ENCODE results near the gene VPS8.

VPS8 gene

GRCh38 chr3:184872200-184872599 is 60.2 kb downstream of the VPS8 start:
- no peak overlapping the region for H3K27ac ChIP-seq (ENCODE audit: low read depth, low read length)
- no peak overlapping the region for H3K4me3 ChIP-seq (ENCODE audit: low read depth, low read length)
- H3K27me3 ChIP-seq (ENCODE audit: insufficient read depth, low read length), result no peaks in the 10 kb centered on the region
- H2AFZ ChIP-seq (ENCODE audit: low read length, unreplicated experiment), result no peak overlapping the region
- H3K36me3 ChIP-seq (ENCODE audit: insufficient read depth, low read length), result no peaks in the 10 kb centered on the region
- H3K79me2 ChIP-seq (ENCODE audit: control insufficient read depth, insufficient read depth, low read length, unreplicated experiment), result no peaks in the 10 kb centered on the region
- no peaks in the 10 kb centered on the region for H3K4me1 ChIP-seq (ENCODE audit: control insufficient read depth, insufficient read depth, low read length, unreplicated experiment)

GRCh38 chr3:184873141-184873540 is 61.2 kb downstream of the VPS8 start:
- no peak overlapping the region for H3K4me3 ChIP-seq (ENCODE audit: low read depth, low read length)
- H3K36me3 ChIP-seq (ENCODE audit: insufficient read depth, low read length), result no peaks in the 10 kb centered on the region
- H3K4me1 ChIP-seq (ENCODE audit: control insufficient read depth, insufficient read depth, low read length, unreplicated experiment), result no peaks in the 10 kb centered on the region
- H3K27ac ChIP-seq (ENCODE audit: low read depth, low read length), result no peak overlapping the region
- no peak overlapping the region for H2AFZ ChIP-seq (ENCODE audit: low read length, unreplicated experiment)
- no peaks in the 10 kb centered on the region for H3K79me2 ChIP-seq (ENCODE audit: control insufficient read depth, insufficient read depth, low read length, unreplicated experiment)
- no peaks in the 10 kb centered on the region for H3K27me3 ChIP-seq (ENCODE audit: insufficient read depth, low read length)

GRCh38 chr3:184874709-184875644 is 63.0 kb downstream of the VPS8 start:
- no peak overlapping the region for H3K4me3 ChIP-seq (ENCODE audit: low read depth, low read length)
- no peaks in the 10 kb centered on the region for H3K79me2 ChIP-seq (ENCODE audit: control insufficient read depth, insufficient read depth, low read length, unreplicated experiment)
- H3K36me3 ChIP-seq (ENCODE audit: insufficient read depth, low read length), result no peaks in the 10 kb centered on the region
- H2AFZ ChIP-seq (ENCODE audit: low read length, unreplicated experiment), result no peak overlapping the region
- no peak overlapping the region for H3K27ac ChIP-seq (ENCODE audit: low read depth, low read length)
- no peaks in the 10 kb centered on the region for H3K4me1 ChIP-seq (ENCODE audit: control insufficient read depth, insufficient read depth, low read length, unreplicated experiment)
- no peaks in the 10 kb centered on the region for H3K27me3 ChIP-seq (ENCODE audit: insufficient read depth, low read length)

- Histone ChIP-seq H3K4me1 (ENCODE audit: control insufficient read depth, insufficient read depth, low read length, unreplicated experiment) (no peaks in the 10 kb centered on the region), H3K4me3 (ENCODE audit: low read depth, low read length) (no peak overlapping the region), H3K27me3 (ENCODE audit: insufficient read depth, low read length) (no peaks in the 10 kb centered on the region), H2AFZ (ENCODE audit: low read length, unreplicated experiment) (no peak overlapping the region), H3K36me3 (ENCODE audit: insufficient read depth, low read length) (no peaks in the 10 kb centered on the region), H3K27ac (ENCODE audit: low read depth, low read length) (no peak overlapping the region), H3K79me2 (ENCODE audit: control insufficient read depth, insufficient read depth, low read length, unreplicated experiment) (no peaks in the 10 kb centered on the region)
These were observed 68.5 kb downstream of the VPS8 start for GRCh38 chr3:184880276-184881019.

- H3K4me1 ChIP-seq (ENCODE audit: control insufficient read depth, insufficient read depth, low read length, unreplicated experiment), result no peaks in the 10 kb centered on the region
- H3K27me3 ChIP-seq (ENCODE audit: insufficient read depth, low read length), result no peaks in the 10 kb centered on the region
- H3K36me3 ChIP-seq (ENCODE audit: insufficient read depth, low read length), result no peaks in the 10 kb centered on the region
- H3K4me3 ChIP-seq (ENCODE audit: low read depth, low read length), result no peak overlapping the region
- no peaks in the 10 kb centered on the region for H3K79me2 ChIP-seq (ENCODE audit: control insufficient read depth, insufficient read depth, low read length, unreplicated experiment)
- H3K27ac ChIP-seq (ENCODE audit: low read depth, low read length), result no peak overlapping the region
- H2AFZ ChIP-seq (ENCODE audit: low read length, unreplicated experiment), result no peak overlapping the region
These were observed 72.5 kb downstream of the VPS8 start for GRCh38 chr3:184884359-184885017.

GRCh38 chr3:184885112-184885511 is 73.1 kb downstream of the VPS8 start:
- Histone ChIP-seq H3K79me2 (ENCODE audit: control insufficient read depth, insufficient read depth, low read length, unreplicated experiment) (no peaks in the 10 kb centered on the region), H3K36me3 (ENCODE audit: insufficient read depth, low read length) (no peaks in the 10 kb centered on the region), H3K27ac (ENCODE audit: low read depth, low read length) (no peak overlapping the region), H3K4me3 (ENCODE audit: low read depth, low read length) (no peak overlapping the region), H3K27me3 (ENCODE audit: insufficient read depth, low read length) (no peaks in the 10 kb centered on the region), H2AFZ (ENCODE audit: low read length, unreplicated experiment) (no peak overlapping the region), H3K4me1 (ENCODE audit: control insufficient read depth, insufficient read depth, low read length, unreplicated experiment) (no peaks in the 10 kb centered on the region)

- Histone ChIP-seq H3K27ac (ENCODE audit: low read depth, low read length) (no peak overlapping the region), H3K4me3 (ENCODE audit: low read depth, low read length) (no peak overlapping the region), H3K27me3 (ENCODE audit: insufficient read depth, low read length) (no peaks in the 10 kb centered on the region), H2AFZ (ENCODE audit: low read length, unreplicated experiment) (no peak overlapping the region), H3K36me3 (ENCODE audit: insufficient read depth, low read length) (no peaks in the 10 kb centered on the region), H3K79me2 (ENCODE audit: control insufficient read depth, insufficient read depth, low read length, unreplicated experiment) (no peaks in the 10 kb centered on the region), H3K4me1 (ENCODE audit: control insufficient read depth, insufficient read depth, low read length, unreplicated experiment) (no peaks in the 10 kb centered on the region)
These were observed 75.6 kb downstream of the VPS8 start for GRCh38 chr3:184887574-184887973.

- Histone ChIP-seq H3K27ac (ENCODE audit: low read depth, low read length) (no peak overlapping the region), H3K36me3 (ENCODE audit: insufficient read depth, low read length) (no peaks in the 10 kb centered on the region), H3K4me1 (ENCODE audit: control insufficient read depth, insufficient read depth, low read length, unreplicated experiment) (no peaks in the 10 kb centered on the region), H3K4me3 (ENCODE audit: low read depth, low read length) (no peak overlapping the region), H3K79me2 (ENCODE audit: control insufficient read depth, insufficient read depth, low read length, unreplicated experiment) (no peaks in the 10 kb centered on the region), H2AFZ (ENCODE audit: low read length, unreplicated experiment) (no peak overlapping the region), H3K27me3 (ENCODE audit: insufficient read depth, low read length) (no peaks in the 10 kb centered on the region)
These were observed 77.4 kb downstream of the VPS8 start for GRCh38 chr3:184889312-184889904.

GRCh38 chr3:184894051-184894450 is 82.1 kb downstream of the VPS8 start:
- Histone ChIP-seq H3K4me1 (ENCODE audit: control insufficient read depth, insufficient read depth, low read length, unreplicated experiment) (no peaks in the 10 kb centered on the region), H3K36me3 (ENCODE audit: insufficient read depth, low read length) (no peaks in the 10 kb centered on the region), H2AFZ (ENCODE audit: low read length, unreplicated experiment) (no peak overlapping the region), H3K79me2 (ENCODE audit: control insufficient read depth, insufficient read depth, low read length, unreplicated experiment) (no peaks in the 10 kb centered on the region), H3K27me3 (ENCODE audit: insufficient read depth, low read length) (no peaks in the 10 kb centered on the region), H3K27ac (ENCODE audit: low read depth, low read length) (no peak overlapping the region), H3K4me3 (ENCODE audit: low read depth, low read length) (no peak overlapping the region)

- H3K27ac ChIP-seq (ENCODE audit: low read depth, low read length), result no peak overlapping the region
- H3K36me3 ChIP-seq (ENCODE audit: insufficient read depth, low read length), result no peaks in the 10 kb centered on the region
These were observed 83.4 kb downstream of the VPS8 start for GRCh38 chr3:184895350-184895749.

More at GRCh38 chr3:184895350-184895749, 83.4 kb downstream of the VPS8 start:
- Histone ChIP-seq H3K79me2 (ENCODE audit: control insufficient read depth, insufficient read depth, low read length, unreplicated experiment) (no peaks in the 10 kb centered on the region), H3K4me1 (ENCODE audit: control insufficient read depth, insufficient read depth, low read length, unreplicated experiment) (no peaks in the 10 kb centered on the region), H2AFZ (ENCODE audit: low read length, unreplicated experiment) (no peak overlapping the region), H3K4me3 (ENCODE audit: low read depth, low read length) (no peak overlapping the region), H3K27me3 (ENCODE audit: insufficient read depth, low read length) (no peaks in the 10 kb centered on the region)
